NT2/D1 (cell line): Measurements from ENCODE around the gene VAV2.

ENCODE experiments used
- SUZ12 ChIP-seq: IDR thresholded peaks from 2 replicates; pipeline ENCODE4 v1.6.1; 2011; ENCODE audit not compliant: insufficient read length, insufficient read depth; ENCODE audit errors: extremely low read depth
- YY1 ChIP-seq: IDR thresholded peaks from 2 replicates; pipeline ENCODE4 v1.6.1; 2011; ENCODE audit not compliant: insufficient read length, insufficient read depth
- ZNF274 ChIP-seq: IDR thresholded peaks from 2 replicates; pipeline ENCODE4 v1.6.1; 2011; ENCODE audit warnings: mild to moderate bottlenecking, low read depth, low read length

- TF ChIP-seq YY1, result no peak
- no peak for TF ChIP-seq ZNF274
- no peak for TF ChIP-seq SUZ12
Observed at GRCh38 chr9:134014946-134015345, 22.8 kb upstream of the VAV2 start.
